K562 (cell line): ENCODE measurements around the gene PSMB10. TPM values are rescaled to one million over a fixed set of nuclear protein-coding genes. Genes with fewer than 3 reads are reported as not detected.

Experiments used
- BCLAF1 ChIP-seq, 2 experiments: fragments of 450-650 bp in 1 of 2; IDR thresholded peaks; 2 replicates each; pipeline ENCODE4 v1.6.1; 2011 to 2017; ENCODE audit warnings: low read depth in 2 of 2, antibody characterized with exemption in 1 of 2, borderline replicate concordance in 1 of 2, low read length in 1 of 2, mild to moderate bottlenecking in 1 of 2, mixed read lengths in 1 of 2; ENCODE audit not compliant: control insufficient read depth in 1 of 2
- CCAR2 ChIP-seq: fragments of 200-400 bp; formaldehyde crosslinking; IDR thresholded peaks from 2 replicates; pipeline ENCODE4 v1.6.1; 2017; ENCODE audit warnings: mild to moderate bottlenecking, low read depth, low read length
- CHD4 ChIP-seq: fragments of 200-600 bp; sonication (generic); IDR thresholded peaks from 3 replicates; pipeline ENCODE4 v1.6.1; 2012; ENCODE audit warnings: low read depth, mild to moderate bottlenecking, mixed read lengths, low read length, inconsistent platforms; ENCODE audit not compliant: insufficient read depth, insufficient replicate concordance, poor library complexity, severe bottlenecking
- E2F4 ChIP-seq: sonication (generic); formaldehyde crosslinking; IDR thresholded peaks from 2 replicates; pipeline ENCODE4 v1.8.0; 2022; ENCODE audit warnings: mild to moderate bottlenecking, low read depth, missing genetic modification reagents
- ESRRB ChIP-seq: fragments of 250-450 bp; sonication (Bioruptor Pico); IDR thresholded peaks from 2 replicates; pipeline ENCODE4 v1.5.0; 2020; ENCODE audit warnings: mild to moderate bottlenecking, moderate library complexity, borderline replicate concordance
- FOXJ3 ChIP-seq: sonication (generic); formaldehyde crosslinking; IDR thresholded peaks from 2 replicates; pipeline ENCODE4 v1.4.0; 2020; ENCODE audit warnings: mild to moderate bottlenecking, missing genetic modification reagents
- GTF2A2 ChIP-seq: IDR thresholded peaks from 2 replicates; pipeline ENCODE4 v1.6.1; 2016; ENCODE audit warnings: mild to moderate bottlenecking, missing genetic modification characterization, missing compliant biosample characterization
- HMG20B ChIP-seq: fragments of 250-450 bp; sonication (Bioruptor Pico); IDR thresholded peaks from 2 replicates; pipeline ENCODE4 v1.5.0; 2021; ENCODE audit warnings: mild to moderate bottlenecking
- MAFK ChIP-seq: IDR thresholded peaks from 2 replicates; pipeline ENCODE4 v1.6.1; 2011; ENCODE audit warnings: low read length, improper control_type of control experiment
- NBN ChIP-seq: fragments of 450-650 bp; IDR thresholded peaks from 2 replicates; pipeline ENCODE4 v1.6.1; 2016; ENCODE audit warnings: low read depth, mild to moderate bottlenecking
- NCOA2 ChIP-seq, 2 experiments: fragments of 450-650 bp; IDR thresholded peaks; 2 replicates each; pipeline ENCODE4 v1.6.1; 2018; ENCODE audit warnings: mild to moderate bottlenecking in 2 of 2, moderate library complexity in 1 of 2; ENCODE audit not compliant: partially characterized antibody in 2 of 2
- NONO ChIP-seq, 2 experiments: fragments of 200-400 bp in 1 of 2; fragments of 450-650 bp in 1 of 2; formaldehyde crosslinking in 1 of 2; IDR thresholded peaks; 2 replicates each; pipeline ENCODE4 v1.6.1; 2017; ENCODE audit warnings: low read depth in 2 of 2, mild to moderate bottlenecking in 2 of 2, moderate library complexity in 2 of 2, low read length in 1 of 2
- NUFIP1 ChIP-seq: fragments of 450-650 bp; IDR thresholded peaks from 2 replicates; pipeline ENCODE4 v1.6.1; 2018; ENCODE audit not compliant: partially characterized antibody
- PRPF4 ChIP-seq: fragments of 200-400 bp; formaldehyde crosslinking; IDR thresholded peaks from one replicate; pipeline ENCODE4 v1.6.1; 2017; ENCODE audit warnings: low read length, low read depth, mild to moderate bottlenecking; ENCODE audit not compliant: insufficient read depth, poor library complexity, severe bottlenecking
- RFX7 ChIP-seq: fragments of 250-450 bp; sonication (Bioruptor Pico); IDR thresholded peaks from 2 replicates; pipeline ENCODE4 v1.5.1; 2021; ENCODE audit warnings: mild to moderate bottlenecking
- SMARCE1 ChIP-seq: fragments of 450-650 bp; IDR thresholded peaks from 2 replicates; pipeline ENCODE4 v1.7.1; 2016; ENCODE audit warnings: mild to moderate bottlenecking
- SNAPC5 ChIP-seq: fragments of 250-450 bp; sonication (Bioruptor Pico); IDR thresholded peaks from 2 replicates; pipeline ENCODE4 v1.8.0; 2021; ENCODE audit warnings: moderate library complexity, mild to moderate bottlenecking, inconsistent platforms
- SOX6 ChIP-seq: fragments of 450-650 bp; IDR thresholded peaks from 2 replicates; pipeline ENCODE4 v1.6.1; 2014; ENCODE audit warnings: mild to moderate bottlenecking
- SREBF2 ChIP-seq: sonication (generic); formaldehyde crosslinking; IDR thresholded peaks from 2 replicates; pipeline ENCODE4 v1.4.0; 2020; ENCODE audit warnings: mild to moderate bottlenecking, missing genetic modification reagents
- TSC22D4 ChIP-seq: fragments of 450-650 bp; IDR thresholded peaks from 2 replicates; pipeline ENCODE4 v1.6.1; 2016; ENCODE audit warnings: missing genetic modification characterization, missing biosample characterization, control low read depth
- ZNF75A ChIP-seq: fragments of 450-650 bp; formaldehyde crosslinking; IDR thresholded peaks from 2 replicates; pipeline ENCODE4 v1.4.0; 2020; ENCODE audit warnings: mild to moderate bottlenecking
- ZNF780A ChIP-seq: fragments of 250-450 bp; sonication (Bioruptor Pico); IDR thresholded peaks from 2 replicates; pipeline ENCODE4 v1.5.0; 2021; ENCODE audit warnings: mild to moderate bottlenecking
- polyA plus RNA-seq, 8 experiments: library from polyadenylated mRNA; depleted of rRNA in 4 of 8; stranded (reverse) in 5 of 8; unstranded in 3 of 8; fragments of >200 nt; fragmentation: Nextera tagmentation in 2 of 8; fragmentation: Illumina TruSeq in 1 of 8; extraction: Ambion mirVana in 2 of 8; extraction: Trizol in 1 of 8; gene quantifications; 2 replicates each; pipeline versions ENCODE4 v1.2.1 to v1.2.3, GENCODE V29; 2011 to 2014; ENCODE audit warnings: inconsistent platforms in 1 of 8, missing spikeins in 1 of 8
- total RNA-seq, 7 experiments: library from RNA; depleted of rRNA in 6 of 7; stranded (reverse); fragments of >200 nt in 6 of 7; fragmentation: Illumina TruSeq in 2 of 7; extraction: Trizol in 2 of 7; gene quantifications; 2 replicates each; pipeline versions ENCODE4 v1.2.1 to v1.2.3, GENCODE V29; 2011 to 2021; ENCODE audit warnings: low replicate concordance in 1 of 7
- TF ChIP-seq, protein P1 (sequence below): IDR thresholded peaks from 2 replicates; pipeline ENCODE4 v1.6.1; 2011; ENCODE audit not compliant: insufficient read length; ENCODE audit errors: extremely low read depth
- TF ChIP-seq, protein P2 (sequence below): fragments of 250-450 bp; sonication (Bioruptor Pico); IDR thresholded peaks from 2 replicates; pipeline ENCODE4 v1.8.0; 2022; ENCODE audit warnings: moderate library complexity, mild to moderate bottlenecking, inconsistent platforms

The PSMB10 gene
- total and polyA plus RNA-seq, 9 of the 15 experiments (the other 6 are each of a cell fraction or from before 2014, with no cell fraction given): 11.7 to 105 (median 51.0) TPM

- no peak for TF ChIP-seq GTF2A2 (tag)
- no peak for TF ChIP-seq BCLAF1 (IDR thresholded peaks at IDR 0.05; ENCODE audit: borderline replicate concordance in 1 of 2, control insufficient read depth in 1 of 2, low read depth in 2 of 2, low read length in 1 of 2)
- no peak for TF ChIP-seq ZNF780A (CRISPR knock-in tag)
- TF ChIP-seq RFX7: no peak
- TF ChIP-seq CCAR2: no peak
- no peak for TF ChIP-seq HMG20B (CRISPR knock-in tag)
- TF ChIP-seq PRPF4: no peak
- 0 out of 2 replicates have a peak, but pooled peaks have one; percentile 11 for TF ChIP-seq NBN
- TF ChIP-seq, protein P1, sequence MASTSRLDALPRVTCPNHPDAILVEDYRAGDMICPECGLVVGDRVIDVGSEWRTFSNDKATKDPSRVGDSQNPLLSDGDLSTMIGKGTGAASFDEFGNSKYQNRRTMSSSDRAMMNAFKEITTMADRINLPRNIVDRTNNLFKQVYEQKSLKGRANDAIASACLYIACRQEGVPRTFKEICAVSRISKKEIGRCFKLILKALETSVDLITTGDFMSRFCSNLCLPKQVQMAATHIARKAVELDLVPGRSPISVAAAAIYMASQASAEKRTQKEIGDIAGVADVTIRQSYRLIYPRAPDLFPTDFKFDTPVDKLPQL: no peak
- TF ChIP-seq, protein P2, sequence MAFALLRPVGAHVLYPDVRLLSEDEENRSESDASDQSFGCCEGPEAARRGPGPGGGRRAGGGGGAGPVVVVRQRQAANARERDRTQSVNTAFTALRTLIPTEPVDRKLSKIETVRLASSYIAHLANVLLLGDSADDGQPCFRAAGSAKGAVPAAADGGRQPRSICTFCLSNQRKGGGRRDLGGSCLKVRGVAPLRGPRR (CRISPR knock-in tag): no peak
- TF ChIP-seq ZNF75A (CRISPR knock-in tag): no peak
- TF ChIP-seq SNAPC5 (CRISPR knock-in tag): no peak
- TF ChIP-seq NONO (IDR thresholded peaks at IDR 0.05; ENCODE audit: low read depth in 2 of 2, low read length in 1 of 2): no peak
- no peak for TF ChIP-seq NUFIP1
- no peak for TF ChIP-seq NCOA2 (IDR thresholded peaks at IDR 0.05; ENCODE audit: partially characterized antibody in 2 of 2)
- no peak for TF ChIP-seq CHD4
- no peak for TF ChIP-seq SOX6
- no peak for TF ChIP-seq FOXJ3 (CRISPR knock-in tag)
- TF ChIP-seq MAFK: no peak
- TF ChIP-seq E2F4: no peak
- TF ChIP-seq TSC22D4 (tag): no peak
- no peak for TF ChIP-seq SREBF2 (CRISPR knock-in tag)
- TF ChIP-seq ESRRB (CRISPR knock-in tag): no peak
- no peak; the same call in none of the 2 replicates for TF ChIP-seq SMARCE1
These were observed at the start of gene PSMB10 (continued) for GRCh38 chr16:67936124-67936879.
